Endometrial microvascular endothelial cells (primary cell): Measurements from ENCODE around the gene TTC16. TPM values are rescaled to one million over a fixed set of nuclear protein-coding genes. Genes with fewer than 3 reads are reported as not detected.

Source experiments
- in situ Hi-C: cut with HindIII; loops from 2 replicates; pipeline ENCODE4 v1.10.0; 2017; ENCODE audit warnings: low sequenced_read_pairs, low pct_unique_long_range_greater_than_20kb; ENCODE audit errors: inconsistent ontology term
- total RNA-seq: library from RNA; depleted of rRNA; stranded (reverse); fragments of >200 nt; gene quantifications from one replicate; pipeline ENCODE4 v1.2.3, GENCODE V29; 2015; ENCODE audit errors: inconsistent ontology term

The TTC16 gene
- total RNA-seq, 1 donor from 2014 or later = not detected

DNA sequence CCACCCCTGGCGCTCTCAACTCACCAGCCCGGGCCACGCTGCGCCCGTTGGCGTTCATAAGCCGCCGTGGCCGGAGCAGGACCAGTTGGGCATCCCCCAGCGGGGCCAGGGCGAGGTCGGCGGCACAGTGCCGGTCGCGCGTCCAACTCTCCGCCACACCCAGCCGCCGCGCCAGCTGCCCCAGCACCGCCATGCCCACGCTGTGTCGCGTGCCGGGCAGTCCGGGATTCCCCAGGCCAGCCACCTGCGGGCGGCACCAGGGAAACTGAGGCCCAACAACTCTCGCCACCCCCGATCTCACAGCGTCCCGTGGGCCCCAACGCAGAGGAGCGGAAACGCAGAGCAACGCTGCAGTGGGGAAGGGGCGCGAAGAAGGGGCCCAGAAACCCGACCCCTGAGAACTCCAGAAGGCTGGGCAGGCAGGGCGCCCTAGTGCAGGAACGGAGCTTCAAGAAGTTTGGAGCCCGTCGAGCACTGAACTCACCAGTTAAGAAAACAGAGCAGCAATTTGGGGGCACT, 869 bp upstream of the TTC16 start:
- in situ Hi-C loops = no loop called here

DNA sequence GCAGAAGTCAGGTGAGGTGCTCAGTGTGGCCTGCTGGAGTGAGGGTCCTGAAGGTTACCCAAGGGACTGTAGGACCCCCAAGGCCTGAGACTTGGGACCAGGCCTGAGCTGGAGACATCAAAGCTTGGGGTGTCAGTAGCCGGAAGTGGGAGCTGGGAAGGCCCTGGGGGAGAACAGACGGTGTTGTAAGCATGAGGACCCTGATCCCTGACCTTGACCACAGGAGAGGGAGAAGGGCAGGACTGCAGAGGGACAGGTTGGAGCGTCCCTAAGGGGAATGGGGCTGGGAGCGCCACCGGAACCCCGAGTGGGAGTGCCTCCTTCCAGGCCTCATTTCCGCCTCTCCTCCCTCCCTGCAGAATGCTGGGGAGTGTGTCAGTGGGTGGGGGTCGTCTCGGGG, 533 bp downstream of the TTC16 start:
- in situ Hi-C loops = no loop called here

DNA sequence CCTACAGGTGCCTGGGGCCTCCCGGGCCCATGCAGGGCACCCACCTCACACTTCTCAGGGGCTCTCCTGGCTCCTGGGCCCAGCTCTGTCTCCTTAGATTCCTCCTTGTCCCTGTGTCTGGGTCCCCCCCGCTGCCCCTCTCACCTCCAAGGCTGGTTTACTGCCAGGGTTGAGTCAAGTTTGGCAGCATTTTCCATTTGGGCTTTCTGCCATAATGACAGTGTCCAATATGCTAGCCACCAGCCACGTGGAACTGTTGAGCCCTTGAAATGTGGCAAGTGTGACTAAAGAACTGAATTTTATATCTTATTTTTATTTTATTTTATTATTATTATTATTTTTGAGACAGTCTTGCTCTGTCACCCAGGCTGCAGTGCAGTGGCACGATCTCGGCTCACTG, 1.9 kb downstream of the TTC16 start:
- in situ Hi-C loops = no loop called here

DNA sequence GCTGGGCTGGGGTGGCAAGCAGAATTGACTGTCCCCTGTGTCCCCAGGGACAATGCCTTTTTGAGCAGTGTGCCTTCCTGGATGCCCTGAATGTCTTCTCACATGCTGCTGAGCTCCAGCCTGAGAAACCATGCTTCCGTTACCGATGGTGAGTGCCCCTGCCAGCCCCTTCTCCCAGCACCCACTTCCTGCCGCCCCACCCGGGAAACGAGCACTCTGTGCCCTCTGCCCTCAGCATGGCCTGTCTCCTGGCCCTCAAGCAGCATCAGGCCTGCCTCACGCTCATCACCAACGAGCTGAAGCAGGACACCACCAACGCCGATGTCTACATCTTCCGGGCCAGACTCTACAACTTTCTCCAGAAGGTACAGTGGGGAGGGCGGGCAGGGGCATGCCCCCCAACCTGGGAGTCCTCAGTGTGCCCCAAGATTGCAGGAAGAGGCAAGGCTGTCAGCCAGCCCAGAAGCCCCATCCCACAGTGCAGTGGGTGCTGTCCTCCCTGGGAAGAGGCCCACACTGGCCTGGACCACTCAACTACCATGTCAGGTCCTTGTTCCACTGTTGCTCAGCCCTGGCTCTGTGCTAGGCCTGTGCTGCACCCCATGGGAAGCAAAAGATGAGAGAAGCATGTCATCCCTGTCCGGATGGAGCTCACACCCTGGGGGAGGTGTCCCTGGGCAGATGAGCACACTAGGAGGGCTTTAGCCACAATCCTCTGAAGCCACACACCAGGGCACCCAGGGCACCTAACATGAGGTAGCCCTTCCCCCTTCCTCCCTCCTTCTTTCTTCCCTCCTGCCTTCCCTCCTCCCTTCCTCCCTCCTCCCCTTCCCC, 4.4 kb downstream of the TTC16 start:
- in situ Hi-C loops = no loop called here

DNA sequence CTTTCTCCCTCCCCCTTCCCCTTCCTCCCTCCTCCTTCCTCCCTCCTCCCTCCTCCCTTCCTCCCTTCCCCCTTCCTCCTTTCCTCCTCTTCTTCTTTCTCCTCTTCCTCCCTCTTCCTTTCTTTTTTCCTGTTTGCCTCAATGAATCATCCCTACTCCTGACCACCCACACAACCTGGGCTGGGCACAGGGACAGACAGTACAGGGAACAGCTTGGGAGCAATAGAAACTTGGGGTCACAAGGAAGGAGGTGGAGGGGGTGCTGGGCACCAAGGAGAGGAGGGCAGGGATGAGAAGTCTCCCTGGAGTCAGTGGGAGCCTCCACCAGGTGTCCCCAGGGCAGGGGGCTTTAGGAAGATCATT, 5.0 kb downstream of the TTC16 start:
- in situ Hi-C loops = no loop called here

DNA sequence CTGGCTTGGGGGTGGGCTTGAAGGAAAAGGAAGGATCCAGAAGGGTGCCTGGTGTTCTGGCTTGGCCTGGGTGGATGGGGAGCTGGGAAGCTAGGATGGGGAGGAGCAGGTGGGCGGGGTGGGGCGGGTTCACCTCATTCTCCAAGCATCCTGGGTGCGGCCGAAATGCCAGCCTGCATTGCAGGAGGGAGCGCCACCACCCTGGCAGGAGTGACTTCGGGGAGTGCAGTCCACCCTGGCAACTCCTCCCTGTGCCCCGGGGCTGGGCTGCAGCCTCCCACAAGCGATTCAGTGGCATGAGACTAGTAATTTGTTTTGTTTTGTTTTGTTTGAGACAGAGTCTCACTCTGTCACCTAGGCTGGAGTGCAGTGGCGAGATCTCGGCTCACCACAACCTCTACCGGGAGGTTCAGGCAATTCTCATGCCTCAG, 5.5 kb downstream of the TTC16 start:
- in situ Hi-C loops = no loop called here

DNA sequence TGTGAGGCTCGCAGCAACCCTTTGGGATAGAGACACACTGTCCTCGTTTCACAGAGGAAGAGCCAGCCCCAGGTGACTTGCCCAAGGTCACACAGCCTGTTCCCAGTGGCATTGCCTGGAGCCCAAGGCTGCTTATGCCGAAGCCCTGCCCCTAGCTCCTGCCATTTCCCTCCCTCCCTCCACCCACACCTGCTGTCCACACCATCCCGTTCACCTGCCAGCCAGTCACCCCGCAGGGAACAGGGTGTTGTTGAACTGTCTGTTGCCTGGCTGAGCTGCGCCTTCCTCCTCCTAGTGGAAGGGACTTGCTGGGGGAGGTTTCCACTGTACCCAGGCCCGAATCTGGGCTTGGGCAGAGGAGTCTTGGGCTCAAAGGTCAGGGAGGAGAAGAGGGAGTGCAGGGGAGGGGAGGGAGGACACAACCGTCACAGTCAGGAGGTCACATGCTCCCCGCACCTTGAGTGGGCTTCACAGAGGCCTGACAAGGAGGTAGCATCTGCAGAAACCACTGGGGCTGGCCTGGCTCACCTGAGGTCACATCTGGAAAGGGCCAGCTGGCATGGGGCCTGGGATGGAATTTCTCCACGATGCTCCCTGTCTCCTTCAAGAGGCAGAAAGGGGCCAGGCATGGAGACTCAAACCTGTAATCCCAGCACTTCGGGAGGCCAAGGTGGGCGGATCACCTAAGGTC, 6.3 kb downstream of the TTC16 start:
- in situ Hi-C loops = no loop called here

DNA sequence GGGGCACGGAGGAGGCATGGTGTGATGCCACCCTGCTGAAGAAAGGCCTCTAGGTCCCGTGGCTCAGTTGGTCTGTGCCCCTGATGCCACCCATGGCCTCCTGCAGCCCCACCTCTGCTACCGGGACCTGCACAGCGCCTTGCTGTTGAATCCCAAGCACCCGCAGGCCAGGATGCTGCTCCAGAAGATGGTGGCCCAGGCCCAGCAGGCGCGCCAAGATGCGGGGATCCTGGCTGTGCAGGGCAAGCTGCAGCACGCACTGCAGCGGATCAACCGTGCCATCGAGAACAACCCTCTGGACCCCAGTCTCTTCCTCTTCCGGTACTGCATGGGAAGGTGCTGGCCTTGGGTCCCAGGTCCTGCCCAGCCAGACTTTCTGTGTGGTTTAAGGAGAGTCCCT, 7.1 kb downstream of the TTC16 start:
- in situ Hi-C loops = no loop called here

DNA sequence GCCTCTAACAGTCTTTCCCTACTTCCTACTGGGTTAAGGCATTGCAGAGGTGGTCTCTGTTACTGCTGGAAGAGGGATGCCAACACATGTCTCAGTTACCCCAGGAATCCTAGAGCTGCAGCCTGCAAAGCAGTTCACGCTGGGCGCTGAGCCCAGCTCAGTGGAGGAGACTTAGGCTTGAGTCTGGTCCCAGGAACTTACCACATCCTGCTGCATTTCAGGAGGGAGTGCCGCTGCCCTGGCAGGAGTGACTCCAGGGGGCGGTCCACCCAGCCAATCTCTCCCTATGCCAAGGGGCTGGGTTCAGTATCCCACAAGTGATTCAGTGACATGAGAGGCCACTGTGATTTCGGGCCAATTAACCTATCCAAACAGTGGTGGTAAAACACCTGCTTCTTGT, 7.6 kb downstream of the TTC16 start:
- in situ Hi-C loops = no loop called here

DNA sequence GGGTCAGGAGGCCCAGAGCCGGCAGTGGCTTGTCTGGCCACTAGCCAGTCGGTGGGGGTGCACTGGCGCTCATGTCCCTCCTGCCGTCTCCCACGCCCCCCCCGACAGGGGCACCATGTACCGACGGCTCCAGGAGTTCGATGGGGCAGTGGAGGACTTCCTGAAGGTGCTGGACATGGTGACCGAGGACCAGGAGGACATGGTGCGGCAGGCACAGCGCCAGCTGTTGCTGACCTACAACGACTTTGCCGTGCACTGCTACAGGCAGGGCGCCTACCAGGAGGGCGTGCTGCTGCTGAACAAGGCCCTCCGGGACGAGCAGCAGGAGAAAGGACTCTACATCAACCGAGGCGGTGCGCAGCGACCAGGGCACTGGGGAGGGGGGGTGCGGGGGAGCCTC, 8.1 kb downstream of the TTC16 start:
- in situ Hi-C loops = no loop called here

DNA sequence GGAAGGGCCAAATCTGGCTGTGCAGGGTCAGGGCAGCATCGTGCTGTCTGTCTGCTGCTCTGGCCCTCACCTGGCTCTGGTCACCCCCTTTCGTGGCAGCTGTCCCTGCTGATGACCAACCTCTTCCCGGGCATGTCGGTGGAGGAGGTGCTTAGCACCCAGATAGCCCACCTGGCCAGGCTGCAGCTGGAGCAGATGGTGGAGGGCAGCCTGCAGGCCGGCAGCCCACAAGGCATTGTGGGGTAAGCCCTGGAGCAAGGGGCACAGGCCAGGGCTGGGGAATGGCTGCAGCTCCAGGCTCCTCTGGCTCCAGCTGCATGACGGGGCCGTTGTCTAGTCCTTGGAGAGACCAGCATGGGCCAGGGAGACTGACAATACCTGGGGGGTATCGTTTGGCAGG, 11.0 kb downstream of the TTC16 start:
- in situ Hi-C loops = no loop called here

DNA sequence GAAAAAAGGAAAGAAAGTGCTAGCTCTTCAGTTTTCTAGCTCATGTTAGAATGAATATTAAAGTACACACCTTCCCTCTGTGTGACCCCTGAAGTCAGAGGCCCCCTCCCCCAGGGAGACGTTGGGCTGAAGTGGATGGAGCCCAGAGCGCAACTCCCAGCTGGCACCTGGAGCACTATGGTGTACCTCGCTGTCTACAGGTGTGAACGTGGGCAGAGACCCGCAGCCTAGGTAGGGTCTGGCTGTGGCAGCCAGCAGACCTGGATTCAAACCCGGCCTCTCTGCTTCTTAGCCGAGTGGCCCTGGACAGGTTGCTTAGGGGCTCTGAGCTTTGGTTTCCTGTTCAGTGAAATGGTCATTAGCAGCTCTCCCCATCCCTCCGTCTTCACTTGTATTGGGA, 12.9 kb downstream of the TTC16 start:
- in situ Hi-C loops = no loop called here

DNA sequence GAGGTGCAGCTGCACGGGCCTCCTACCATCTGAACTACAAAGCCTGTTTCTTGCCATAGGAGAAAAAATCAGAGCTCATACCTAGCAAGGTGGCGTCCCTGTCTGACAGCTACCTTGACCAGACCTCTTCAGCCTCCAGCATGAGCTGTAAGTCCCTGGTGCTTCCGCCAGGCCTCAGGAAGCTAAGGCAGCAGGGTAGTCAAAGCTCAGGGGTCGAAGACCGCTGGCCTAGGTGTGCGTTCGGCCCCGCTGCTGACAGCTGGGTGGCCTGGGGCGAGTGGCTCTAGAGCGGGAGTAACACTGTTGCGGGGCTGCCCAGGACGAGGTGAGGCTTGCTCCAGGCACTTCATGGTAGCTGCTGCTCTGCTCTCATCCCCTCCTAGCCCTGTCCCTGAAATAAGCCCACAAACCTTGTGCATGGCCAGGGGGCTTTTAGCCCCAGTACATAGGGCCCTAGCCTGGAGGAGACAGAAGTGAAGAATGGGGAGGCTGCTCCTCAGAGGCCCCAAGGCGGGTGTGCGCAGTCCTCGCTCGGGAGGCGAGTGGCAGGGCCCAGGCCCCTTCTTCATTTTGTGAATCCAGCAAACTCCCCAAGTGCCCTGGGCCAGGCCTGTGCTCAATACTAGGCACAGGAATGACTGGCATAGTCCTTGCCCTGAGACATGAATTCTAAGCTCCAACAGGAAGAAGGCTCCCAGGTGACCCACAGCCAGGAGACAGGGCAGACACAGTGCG, 13.8 kb downstream of the TTC16 start:
- in situ Hi-C loops = no loop called here

DNA sequence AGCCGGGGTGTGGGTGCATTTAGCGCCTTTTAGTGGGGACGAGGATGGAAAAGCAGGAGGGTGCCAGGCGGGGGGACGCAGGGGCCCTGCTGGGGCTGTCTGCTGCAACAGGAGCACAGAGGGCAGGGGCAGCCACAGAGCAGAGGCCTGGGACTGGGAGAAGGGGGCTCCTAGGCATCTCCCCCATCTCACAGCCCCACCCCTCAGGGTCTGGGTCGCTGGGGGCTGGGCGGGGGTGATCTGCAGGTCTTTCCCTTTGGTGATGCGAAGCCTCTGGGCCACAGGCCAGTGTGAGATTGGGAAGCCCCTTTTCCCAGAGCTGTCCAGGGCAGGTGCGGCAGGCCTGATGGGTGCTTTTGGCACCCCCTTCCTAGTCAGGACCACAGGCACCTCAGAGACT, 14.4 kb downstream of the TTC16 start:
- in situ Hi-C loops = no loop called here

DNA sequence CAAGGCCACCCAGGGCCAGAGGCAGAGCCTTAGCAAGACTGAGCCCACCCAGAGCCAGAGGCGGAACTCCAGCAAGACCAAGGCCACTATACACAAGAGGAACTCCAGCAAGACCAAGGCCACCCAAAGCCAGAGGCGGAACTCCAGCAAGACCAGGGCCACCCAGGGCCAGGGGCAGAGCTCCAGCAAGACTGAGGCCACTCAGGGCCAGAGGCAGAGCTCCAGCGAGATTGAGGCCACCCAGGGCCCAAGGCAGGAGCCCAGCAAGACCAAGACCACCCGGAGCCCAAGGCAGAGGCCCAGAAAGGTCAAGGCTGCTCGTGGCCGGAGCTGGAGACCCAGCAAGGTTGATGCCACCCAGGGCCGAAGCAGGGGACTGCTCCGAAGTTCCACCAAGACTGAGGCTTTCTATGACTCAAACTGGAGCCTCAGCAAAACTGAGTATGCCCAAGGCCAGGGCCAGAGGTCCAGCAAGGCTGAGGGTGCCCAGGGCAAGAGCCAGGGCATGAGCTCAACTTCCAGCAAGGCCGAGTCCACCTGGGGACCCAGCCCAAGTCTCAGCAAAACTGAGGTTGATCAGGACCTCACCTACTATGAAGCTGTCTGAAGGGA, 15.0 kb downstream of the TTC16 start:
- in situ Hi-C loops = no loop called here

DNA sequence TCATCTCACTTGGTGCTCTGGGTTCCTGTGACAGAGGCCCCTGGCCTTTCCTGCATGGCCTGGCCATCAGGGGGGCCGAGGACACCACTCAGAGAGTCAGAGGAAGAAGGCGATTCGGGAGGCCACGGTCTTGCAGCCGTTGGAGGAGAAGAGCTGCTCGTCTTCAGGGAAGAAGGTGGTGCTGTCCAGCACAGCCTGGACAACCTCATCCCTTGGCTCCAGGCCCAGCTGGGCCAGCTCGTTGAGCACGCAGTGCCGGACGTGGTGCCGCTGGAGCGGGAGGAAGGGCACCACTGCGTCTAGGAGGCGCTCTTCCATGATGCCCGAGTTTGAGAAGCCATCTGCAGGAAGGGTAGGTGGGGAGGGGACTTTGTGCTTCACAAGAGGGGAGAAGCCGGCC, 16.1 kb downstream of the TTC16 start:
- in situ Hi-C loops = no loop called here

DNA sequence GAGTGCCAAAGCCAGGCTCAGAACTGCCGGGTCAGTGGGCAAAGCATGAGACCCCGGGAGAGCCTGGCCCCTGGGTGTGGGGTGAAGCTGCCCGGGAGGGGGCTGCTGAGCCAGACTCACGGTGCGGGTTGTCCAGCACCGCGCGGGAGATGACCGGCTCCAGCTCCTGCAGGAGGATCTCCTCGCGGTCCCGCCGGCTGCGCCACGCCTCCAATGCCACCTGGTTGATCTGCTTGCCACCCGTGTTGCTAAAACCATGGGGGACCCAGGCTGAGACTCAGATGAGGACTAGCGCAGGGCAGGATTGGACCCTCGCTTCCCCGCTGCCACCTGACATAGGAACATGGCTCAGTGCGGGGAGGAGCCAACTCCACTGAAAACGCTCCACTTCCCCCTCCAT, 16.6 kb downstream of the TTC16 start:
- in situ Hi-C loops = no loop called here

DNA sequence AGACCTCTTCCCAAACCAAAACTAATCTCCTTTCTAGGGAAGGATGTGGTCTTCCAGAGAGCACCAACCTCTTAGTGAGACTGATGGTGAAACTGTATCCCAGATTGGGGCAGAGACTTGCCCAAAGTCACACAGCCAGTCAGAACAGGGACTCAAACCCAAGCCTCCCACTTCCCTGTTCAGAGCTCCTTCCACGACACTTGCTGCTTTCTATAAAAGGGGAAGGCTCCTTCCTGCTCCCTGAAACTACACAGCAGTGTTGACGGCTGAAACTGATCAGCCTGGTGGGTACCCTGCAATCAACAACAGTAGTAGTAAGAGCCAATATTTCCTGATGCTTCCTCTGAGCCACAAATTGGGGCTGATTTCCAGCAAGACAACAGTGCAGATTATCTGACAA, 17.7 kb downstream of the TTC16 start:
- in situ Hi-C loops = no loop called here

DNA sequence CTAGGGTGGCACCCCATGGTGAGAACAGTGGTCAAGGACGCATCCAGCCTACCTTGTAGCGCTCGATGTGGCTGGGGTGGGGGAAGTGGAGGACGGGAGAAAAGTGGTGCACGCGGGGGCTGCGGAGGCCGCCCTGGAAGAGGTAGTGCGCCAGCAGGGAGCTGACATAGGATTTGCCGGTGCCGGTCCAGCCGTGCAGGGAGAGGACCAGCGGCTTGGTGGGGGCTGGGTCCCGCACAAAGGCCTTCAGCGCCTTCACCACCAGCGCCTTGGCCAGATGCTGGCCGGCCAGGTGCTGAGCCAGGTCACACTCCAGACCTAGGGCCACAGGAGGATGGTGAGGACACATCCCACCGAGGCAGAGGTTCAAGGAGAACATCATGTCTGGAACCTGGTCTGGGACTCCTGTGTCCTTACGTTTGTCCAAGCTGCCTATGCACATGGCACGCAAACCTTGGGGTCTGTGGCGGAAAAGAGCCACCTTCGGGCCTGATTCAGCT, 18.4 kb downstream of the TTC16 start:
- in situ Hi-C loops = no loop called here
